ENCODE data around the gene HOXA3. TPM values are rescaled to one million over a fixed set of nuclear protein-coding genes. Genes with fewer than 3 reads are reported as not detected.

The HOXA3 gene
- total RNA-seq, 1 donor from 2014 or later: not detected

GRCh38 chr7:27143023-27143949 is 9.1 kb downstream of the HOXA3 start, which contains the start of gene HOXA5:
HOXA5 (minus strand) TSS chr7:27143681; CDS start chr7:27143607, 74 bp downstream.
- H3K9me3 Mint-ChIP-seq (ENCODE audit: unreplicated experiment): peaks cover 5% of the 10 kb centered on the region
- peaks cover 17% of the 10 kb centered on the region for H3K36me3 Mint-ChIP-seq (ENCODE audit: unreplicated experiment)
- peak within 1 kb of the TSS; percentile 83 for H3K4me3 Mint-ChIP-seq (ENCODE audit: unreplicated experiment)
- no peaks in the 10 kb centered on the region for H3K4me1 Mint-ChIP-seq (ENCODE audit: low read depth, unreplicated experiment)
- peaks cover 47% of the 10 kb centered on the region for H3K27me3 Mint-ChIP-seq (ENCODE audit: unreplicated experiment)
- no peak within 1 kb of the TSS for H3K27ac Mint-ChIP-seq (ENCODE audit: unreplicated experiment)
- peak; percentile 78 for TF ChIP-seq CTCF (IDR thresholded peaks at IDR 0.05; ENCODE audit: partially characterized antibody, unreplicated experiment)
- DNase-seq: peak; percentile 70

GRCh38 chr7:27142580-27143022 is 9.8 kb downstream of the HOXA3 start:
- Mint-ChIP-seq H3K27ac (ENCODE audit: unreplicated experiment) (no peak overlapping the region), H3K27me3 (ENCODE audit: unreplicated experiment) (peaks cover 45% of the 10 kb centered on the region), H3K4me1 (ENCODE audit: low read depth, unreplicated experiment) (no peaks in the 10 kb centered on the region), H3K4me3 (ENCODE audit: unreplicated experiment) (peak overlapping the region; percentile 83), H3K36me3 (ENCODE audit: unreplicated experiment) (peaks cover 17% of the 10 kb centered on the region), H3K9me3 (ENCODE audit: unreplicated experiment) (peaks cover 5% of the 10 kb centered on the region)
- DNase-seq: no peak
- TF ChIP-seq CTCF (IDR thresholded peaks at IDR 0.05; ENCODE audit: partially characterized antibody, unreplicated experiment): no peak

GRCh38 chr7:27141923-27142579 is 10.3 kb downstream of the HOXA3 start:
- Mint-ChIP-seq H3K27ac (ENCODE audit: unreplicated experiment) (no peak overlapping the region), H3K9me3 (ENCODE audit: unreplicated experiment) (peaks cover 5% of the 10 kb centered on the region), H3K27me3 (ENCODE audit: unreplicated experiment) (peaks cover 42% of the 10 kb centered on the region), H3K36me3 (ENCODE audit: unreplicated experiment) (peaks cover 15% of the 10 kb centered on the region), H3K4me1 (ENCODE audit: low read depth, unreplicated experiment) (no peaks in the 10 kb centered on the region), H3K4me3 (ENCODE audit: unreplicated experiment) (peak overlapping the region; percentile 83)
- TF ChIP-seq CTCF (IDR thresholded peaks at IDR 0.05; ENCODE audit: partially characterized antibody, unreplicated experiment): no peak
- DNase-seq: no peak

- H3K27ac Mint-ChIP-seq (ENCODE audit: unreplicated experiment): no peak overlapping the region
- H3K27me3 Mint-ChIP-seq (ENCODE audit: unreplicated experiment): peaks cover 37% of the 10 kb centered on the region
- no peak overlapping the region for H3K4me3 Mint-ChIP-seq (ENCODE audit: unreplicated experiment)
- no peak for DNase-seq
- peaks cover 2% of the 10 kb centered on the region for H3K9me3 Mint-ChIP-seq (ENCODE audit: unreplicated experiment)
- H3K4me1 Mint-ChIP-seq (ENCODE audit: low read depth, unreplicated experiment): no peaks in the 10 kb centered on the region
- H3K36me3 Mint-ChIP-seq (ENCODE audit: unreplicated experiment): peaks cover 9% of the 10 kb centered on the region
- no peak for TF ChIP-seq CTCF (IDR thresholded peaks at IDR 0.05; ENCODE audit: partially characterized antibody, unreplicated experiment)
Measured at GRCh38 chr7:27141137-27141922, 11.1 kb downstream of the HOXA3 start.
